ENCODE measurements around the gene NADSYN1. TPM values are rescaled to one million over a fixed set of nuclear protein-coding genes. Genes with fewer than 3 reads are reported as not detected.

The NADSYN1 gene
- total RNA-seq, 1 donor from 2014 or later, result 66.6 TPM

- Mint-ChIP-seq H3K36me3 (peaks cover 26% of the 10 kb centered on the region), H3K9me3 (no peaks in the 10 kb centered on the region), H3K27me3 (no peaks in the 10 kb centered on the region), H3K4me1 (ENCODE audit: unreplicated experiment) (peaks cover 10% of the 10 kb centered on the region), H3K4me3 (no peak overlapping the region), H3K27ac (no peak overlapping the region)
- no peak for TF ChIP-seq CTCF (conservative IDR thresholded peaks at IDR 0.05)
- DNase-seq (ENCODE audit: extremely low spot score, unreplicated experiment), result no peak
These were observed 19.4 kb downstream of the NADSYN1 start for GRCh38 chr11:71472357-71472885.

- DNase-seq (ENCODE audit: extremely low spot score, unreplicated experiment), result no peak
- Mint-ChIP-seq H3K27me3 (no peaks in the 10 kb centered on the region), H3K9me3 (no peaks in the 10 kb centered on the region), H3K27ac (no peak overlapping the region), H3K4me3 (no peak overlapping the region), H3K36me3 (peaks cover 23% of the 10 kb centered on the region), H3K4me1 (ENCODE audit: unreplicated experiment) (peaks cover 16% of the 10 kb centered on the region)
- TF ChIP-seq CTCF (conservative IDR thresholded peaks at IDR 0.05), result no peak
These were observed 20.2 kb downstream of the NADSYN1 start for GRCh38 chr11:71472941-71473792.

- TF ChIP-seq CTCF (conservative IDR thresholded peaks at IDR 0.05), result no peak
- Mint-ChIP-seq H3K27me3 (no peaks in the 10 kb centered on the region), H3K4me1 (ENCODE audit: unreplicated experiment) (peaks cover 16% of the 10 kb centered on the region), H3K9me3 (no peaks in the 10 kb centered on the region), H3K36me3 (peaks cover 21% of the 10 kb centered on the region), H3K27ac (no peak overlapping the region), H3K4me3 (no peak overlapping the region)
- DNase-seq (ENCODE audit: extremely low spot score, unreplicated experiment), result no peak
These were observed 20.7 kb downstream of the NADSYN1 start for GRCh38 chr11:71473793-71474080.

- DNase-seq (ENCODE audit: extremely low spot score, unreplicated experiment), result no peak
- Mint-ChIP-seq H3K9me3 (no peaks in the 10 kb centered on the region), H3K4me3 (no peak overlapping the region), H3K27ac (no peak overlapping the region), H3K4me1 (ENCODE audit: unreplicated experiment) (peaks cover 16% of the 10 kb centered on the region), H3K27me3 (no peaks in the 10 kb centered on the region), H3K36me3 (peaks cover 17% of the 10 kb centered on the region)
- TF ChIP-seq CTCF (conservative IDR thresholded peaks at IDR 0.05), result no peak
These were observed 21.3 kb downstream of the NADSYN1 start for GRCh38 chr11:71474141-71474770.

GRCh38 chr11:71474771-71475483 is 21.9 kb downstream of the NADSYN1 start:
- no peaks in the 10 kb centered on the region for H3K27me3 Mint-ChIP-seq

More at GRCh38 chr11:71474771-71475483, 21.9 kb downstream of the NADSYN1 start:
- H3K9me3 Mint-ChIP-seq, result no peaks in the 10 kb centered on the region
- no peak for DNase-seq (ENCODE audit: extremely low spot score, unreplicated experiment)
- no peak for TF ChIP-seq CTCF (conservative IDR thresholded peaks at IDR 0.05)
- no peak overlapping the region for H3K27ac Mint-ChIP-seq
- peaks cover 23% of the 10 kb centered on the region for H3K36me3 Mint-ChIP-seq
- peaks cover 16% of the 10 kb centered on the region for H3K4me1 Mint-ChIP-seq (ENCODE audit: unreplicated experiment)
- no peak overlapping the region for H3K4me3 Mint-ChIP-seq
